Left cardiac atrium (tissue), 4 donors: ENCODE data around the gene SMIM32. TPM values are rescaled to one million over a fixed set of nuclear protein-coding genes. Genes with fewer than 3 reads are reported as not detected.

Experiments
- ATAC-seq, 2 donors: fragments of 200-7000 bp; cut with Tn5 transposase; one replicate each; pipeline ENCODE4 v1.9.1; 2020; ENCODE audit warnings: mild to moderate bottlenecking in 2 of 2, moderate library complexity in 2 of 2
- DNase-seq: peaks from one replicate; pipeline ENCODE4 v3.0.0-alpha.2; 2020
- intact Hi-C, 2 donors: fragments of 100-400 bp; cut with DNase I; formaldehyde crosslinking; loops; one replicate each; pipeline versions ENCODE4 v1.14.1 to v1.15.1; 2022 to 2023
- total RNA-seq, 2 donors: library from RNA; stranded (reverse); fragmentation: NEBNext Ultra II Directional; extraction: Animal tissue kit (Norgen Biotek cat#: 25700); gene quantifications; one replicate each; pipeline ENCODE4 v1.2.1, GENCODE V29; 2021
- donor health status: DM: no; HTN: yes; CAD: no.
- donor health status: DM: no; HTN: yes; CAD: no; lungs with severe emphysema.
- donor health status: DM: yes; HTN: yes; CAD: no.
- donor health status: Dilated cardiomyopathy.

The SMIM32 gene
- total RNA-seq, 2 donors from 2014 or later, result not detected

- intact Hi-C loops, result loop anchor here (5.0 to 10.0 kb wide), 3 partner anchors 265 to 645 kb away; no protein-coding TSS in a partner anchor
- ATAC-seq (no peak), DNase-seq (no peak)
These were observed 17.3 kb upstream of the SMIM32 start for GRCh38 chr5:136210259-136210658.

GRCh38 chr5:136209346-136209910 is 16.5 kb upstream of the SMIM32 start:
- DNase-seq (no peak), ATAC-seq (no peak)
- intact Hi-C loops, result no loop called here

DNA sequence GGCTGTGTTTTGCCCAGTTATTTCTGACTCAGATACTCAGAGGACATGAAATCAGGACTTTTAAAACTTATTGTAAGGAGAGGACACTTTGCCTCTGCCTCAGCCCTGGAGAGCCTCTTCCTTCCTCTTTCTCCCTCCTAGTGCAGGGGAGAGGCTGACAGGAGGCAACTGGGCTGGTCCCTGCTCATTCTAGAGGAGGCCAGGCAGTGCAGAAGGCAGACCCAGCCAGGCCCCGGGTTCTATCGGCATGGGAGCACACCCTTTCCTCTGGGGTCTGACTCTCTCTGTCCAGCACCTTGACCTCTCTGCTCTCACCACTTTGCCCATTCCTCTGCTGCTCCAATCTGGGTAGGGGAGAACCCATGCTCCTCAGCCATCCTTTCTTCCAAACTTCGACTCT is 16.0 kb upstream of the SMIM32 start:
- no peak for DNase-seq
- intact Hi-C loops, result no loop called here
- ATAC-seq, result no peak

DNA sequence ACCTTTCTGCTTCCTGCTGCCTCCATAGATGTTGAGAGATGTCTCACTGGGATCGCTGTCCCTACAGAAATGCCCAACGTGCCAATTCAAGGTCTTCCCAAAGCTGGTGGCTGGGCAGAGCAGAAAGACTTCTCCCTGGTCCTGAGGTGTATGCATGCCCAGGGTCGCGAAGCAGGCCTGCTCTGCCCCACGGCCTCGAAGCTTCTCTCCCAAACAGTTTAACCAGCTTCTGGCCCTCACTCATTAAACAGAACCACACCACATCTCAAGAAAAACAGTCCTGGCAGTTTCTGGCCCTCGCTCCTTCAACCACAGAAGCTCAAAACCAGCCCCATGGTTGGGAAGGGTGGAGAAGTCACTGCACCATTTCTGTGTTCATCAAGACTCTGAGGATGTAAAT is 14.7 kb upstream of the SMIM32 start:
- ATAC-seq (no peak), DNase-seq (no peak)
- intact Hi-C loops, result no loop called here

GRCh38 chr5:136206361-136206760 is 13.4 kb upstream of the SMIM32 start:
- ATAC-seq (no peak), DNase-seq (no peak)
- intact Hi-C loops, result no loop called here

DNA sequence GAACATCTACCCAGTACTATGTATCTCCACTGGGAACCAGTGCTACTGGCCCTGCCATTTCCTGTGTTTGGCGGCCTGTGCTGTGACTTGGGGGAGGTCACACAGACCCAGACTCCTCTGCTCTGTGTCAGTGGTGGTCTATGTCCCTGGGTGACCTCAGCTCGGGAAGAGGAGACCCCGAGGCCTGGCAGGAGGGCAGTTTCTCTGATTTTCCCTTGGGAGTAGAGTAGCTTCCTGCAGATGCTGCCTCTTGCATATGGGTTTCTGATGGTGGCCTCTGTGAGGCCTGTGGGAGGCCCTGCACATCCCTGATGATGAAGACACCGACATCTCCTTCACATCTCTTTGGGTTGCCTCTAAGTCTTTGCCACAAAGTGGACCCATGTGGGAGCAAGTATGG is 13.0 kb upstream of the SMIM32 start:
- DNase-seq (no peak), ATAC-seq (no peak)
- intact Hi-C loops, result no loop called here

GRCh38 chr5:136205061-136205702 is 12.2 kb upstream of the SMIM32 start:
- intact Hi-C loops, result no loop called here
- DNase-seq, result no peak

DNA sequence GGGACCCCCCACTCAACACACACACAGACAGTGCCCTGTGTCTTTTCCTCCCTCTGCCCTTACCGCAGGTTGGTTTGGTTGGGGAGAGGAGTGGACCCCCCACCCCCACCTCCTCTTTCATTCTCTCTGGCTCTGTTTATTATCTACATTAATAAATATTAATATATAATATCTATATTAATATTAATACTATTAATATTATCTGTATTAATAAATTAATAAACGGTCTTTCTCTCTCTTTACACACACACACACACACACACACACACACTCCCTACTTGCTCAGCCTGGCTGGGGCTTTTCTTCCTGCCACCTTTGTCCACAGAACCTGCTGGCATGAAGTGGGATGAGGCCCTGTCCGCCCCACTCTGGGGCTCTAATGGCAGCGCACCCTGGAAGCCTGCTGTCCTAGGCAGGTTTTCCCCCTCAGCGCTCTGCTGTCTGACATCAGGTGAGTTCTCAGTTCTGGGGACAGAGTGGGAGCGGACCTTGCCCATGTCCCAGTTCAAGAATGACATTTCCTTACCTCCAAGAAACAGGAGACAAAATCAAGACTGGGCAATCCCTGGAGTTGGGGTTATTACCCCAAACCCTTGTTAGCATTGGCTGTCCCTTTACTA is 10.5 kb upstream of the SMIM32 start:
- no peak for DNase-seq
- intact Hi-C loops, result no loop called here
- ATAC-seq, result no peak

More at GRCh38 chr5:136205061-136205702, 12.2 kb upstream of the SMIM32 start:
- no peak for ATAC-seq

DNA sequence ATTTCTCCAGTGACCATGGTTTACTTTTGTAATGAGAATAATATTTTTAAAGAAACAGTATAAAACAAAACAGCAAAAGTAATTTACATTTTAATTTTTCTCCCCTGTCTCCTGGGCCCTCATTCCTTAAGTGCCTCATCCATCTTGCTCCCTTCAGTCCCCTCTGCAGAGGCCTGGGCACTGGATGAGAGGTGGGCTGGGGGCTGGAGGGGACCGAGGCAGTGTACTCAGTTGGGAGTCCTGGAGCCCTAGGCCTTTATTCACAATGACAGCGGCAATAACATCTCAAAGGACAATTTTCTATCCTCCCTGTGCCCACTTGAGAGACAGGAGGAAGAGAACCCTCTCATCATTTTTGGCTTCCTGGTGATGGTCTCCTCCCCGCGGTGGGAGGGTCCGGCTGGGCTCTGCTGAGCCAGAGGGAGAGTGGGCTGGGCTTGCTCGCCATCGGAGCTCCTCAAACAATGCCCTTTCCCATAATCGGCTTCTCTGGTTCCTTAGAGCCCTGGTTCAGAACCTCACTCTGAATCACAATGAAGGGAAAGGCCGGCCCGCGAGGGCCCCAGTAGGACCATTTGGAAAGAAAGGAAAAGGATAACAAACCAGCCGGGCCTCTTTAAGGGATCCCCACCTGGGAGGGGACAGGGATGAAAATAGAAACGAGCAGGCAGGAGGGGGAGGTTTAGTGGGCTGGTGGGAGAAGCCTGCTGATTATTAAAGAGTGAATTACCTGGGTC is 9.7 kb upstream of the SMIM32 start:
- ATAC-seq, result no peak
- no peak for DNase-seq
- intact Hi-C loops, result no loop called here

DNA sequence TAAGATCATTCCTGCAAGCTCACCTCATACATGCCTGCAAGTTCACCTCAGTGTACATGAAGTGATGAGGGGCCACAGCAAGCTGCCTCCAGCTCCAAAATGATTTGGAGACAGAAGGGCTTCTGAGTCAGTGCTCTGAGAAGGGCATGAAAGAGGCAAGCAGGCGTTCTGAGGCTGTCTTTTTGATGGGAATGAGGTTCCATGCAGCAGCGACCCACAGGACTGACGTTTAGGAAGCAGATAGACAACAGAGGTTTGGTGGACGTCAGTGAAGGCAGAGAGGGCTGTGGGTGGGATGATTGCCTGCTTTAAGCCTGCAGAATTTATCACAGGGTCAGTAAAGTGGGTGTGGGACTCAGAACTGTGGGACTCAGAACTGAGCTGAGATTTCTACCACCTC is 8.9 kb upstream of the SMIM32 start:
- intact Hi-C loops, result no loop called here
- DNase-seq (no peak), ATAC-seq (no peak)

DNA sequence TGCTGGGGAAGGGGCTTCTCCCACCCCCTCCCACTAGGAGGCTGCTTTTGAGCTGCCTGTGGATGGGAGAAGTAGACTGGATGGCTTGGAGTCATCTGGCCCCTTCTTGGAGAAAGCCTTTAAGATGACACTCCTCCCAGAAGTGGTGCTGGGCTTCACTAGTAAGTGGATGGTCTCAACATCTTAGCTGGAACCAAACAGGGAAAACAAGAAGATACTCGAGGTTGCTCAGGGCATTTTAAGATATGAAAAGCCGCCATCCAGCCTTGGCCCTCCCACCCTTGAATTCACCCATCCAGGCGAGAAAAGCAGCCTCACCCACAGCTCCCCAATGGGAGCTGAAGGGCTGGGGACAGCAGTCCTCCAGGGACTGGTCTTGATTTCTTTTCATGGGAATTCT is 7.8 kb upstream of the SMIM32 start:
- intact Hi-C loops, result no loop called here
- no peak for ATAC-seq
- DNase-seq, result no peak

DNA sequence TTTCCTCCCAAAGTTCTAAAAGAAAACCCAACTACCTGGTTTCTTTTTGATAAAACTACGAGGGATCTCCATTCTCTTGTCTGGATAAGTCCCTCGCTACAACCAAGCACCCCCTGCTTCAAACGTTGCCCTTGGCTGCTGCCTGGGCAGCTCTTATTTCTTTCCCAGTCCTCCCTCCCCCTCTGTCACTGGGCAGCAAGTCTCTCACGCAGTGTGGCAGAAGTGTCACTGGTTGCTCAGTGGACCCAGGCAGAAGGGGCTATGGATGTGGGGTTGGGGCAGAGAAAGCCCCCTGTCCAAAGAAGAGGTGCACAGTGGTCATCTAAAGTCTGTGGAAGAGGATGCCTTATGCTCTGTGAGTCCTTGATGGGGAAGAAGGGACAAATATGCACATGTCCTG is 7.2 kb upstream of the SMIM32 start:
- intact Hi-C loops, result no loop called here
- no peak for DNase-seq
- no peak for ATAC-seq

DNA sequence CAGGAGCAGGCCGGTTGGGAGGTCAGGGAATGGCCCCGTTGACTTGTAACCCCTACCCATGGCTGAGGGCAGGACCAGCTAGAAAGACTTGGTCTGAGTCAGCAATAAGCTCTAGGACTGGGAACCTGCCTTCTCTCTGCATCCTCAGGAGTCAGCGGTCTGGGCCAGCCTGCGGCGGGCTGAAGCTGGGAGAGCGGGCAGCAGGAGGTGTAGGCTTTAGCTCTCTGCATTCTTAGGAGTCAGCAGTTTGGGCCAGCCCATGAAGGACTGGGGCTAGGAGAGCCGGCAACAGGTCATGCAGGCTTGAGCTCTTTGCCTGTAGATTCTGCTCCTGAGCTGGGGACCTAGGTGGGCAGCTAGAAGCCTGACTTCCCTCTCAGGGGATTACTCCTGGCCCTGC is 6.4 kb upstream of the SMIM32 start:
- intact Hi-C loops, result no loop called here
- no peak for ATAC-seq
- no peak for DNase-seq

DNA sequence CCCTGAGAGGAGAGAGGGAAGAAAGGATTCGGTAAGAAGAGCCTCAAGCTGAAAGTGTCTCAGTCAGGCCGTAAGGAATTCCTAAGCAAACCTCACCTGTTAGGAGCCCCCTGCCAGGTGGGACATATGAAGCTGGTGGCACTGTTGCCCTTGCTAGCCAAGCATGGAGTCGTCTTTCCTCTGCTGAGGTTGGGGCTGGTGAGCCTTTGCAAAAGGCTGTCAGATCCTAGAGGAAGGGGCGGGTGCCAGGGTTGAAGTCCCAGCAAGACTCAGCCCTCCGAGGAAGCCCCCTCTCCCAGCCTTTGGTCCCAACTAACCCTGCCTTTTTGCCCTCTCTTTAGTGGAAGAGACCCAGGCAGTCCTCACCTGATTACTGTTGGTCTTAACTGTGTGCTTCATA is 5.5 kb upstream of the SMIM32 start:
- no peak for ATAC-seq

GRCh38 chr5:136197462-136198142 is 4.6 kb upstream of the SMIM32 start:
- DNase-seq, result no peak
- ATAC-seq, result no peak
- intact Hi-C loops, result no loop called here

More for the DNA sequence above, 5.5 kb upstream of the SMIM32 start:
- DNase-seq, result no peak
- intact Hi-C loops, result no loop called here

DNA sequence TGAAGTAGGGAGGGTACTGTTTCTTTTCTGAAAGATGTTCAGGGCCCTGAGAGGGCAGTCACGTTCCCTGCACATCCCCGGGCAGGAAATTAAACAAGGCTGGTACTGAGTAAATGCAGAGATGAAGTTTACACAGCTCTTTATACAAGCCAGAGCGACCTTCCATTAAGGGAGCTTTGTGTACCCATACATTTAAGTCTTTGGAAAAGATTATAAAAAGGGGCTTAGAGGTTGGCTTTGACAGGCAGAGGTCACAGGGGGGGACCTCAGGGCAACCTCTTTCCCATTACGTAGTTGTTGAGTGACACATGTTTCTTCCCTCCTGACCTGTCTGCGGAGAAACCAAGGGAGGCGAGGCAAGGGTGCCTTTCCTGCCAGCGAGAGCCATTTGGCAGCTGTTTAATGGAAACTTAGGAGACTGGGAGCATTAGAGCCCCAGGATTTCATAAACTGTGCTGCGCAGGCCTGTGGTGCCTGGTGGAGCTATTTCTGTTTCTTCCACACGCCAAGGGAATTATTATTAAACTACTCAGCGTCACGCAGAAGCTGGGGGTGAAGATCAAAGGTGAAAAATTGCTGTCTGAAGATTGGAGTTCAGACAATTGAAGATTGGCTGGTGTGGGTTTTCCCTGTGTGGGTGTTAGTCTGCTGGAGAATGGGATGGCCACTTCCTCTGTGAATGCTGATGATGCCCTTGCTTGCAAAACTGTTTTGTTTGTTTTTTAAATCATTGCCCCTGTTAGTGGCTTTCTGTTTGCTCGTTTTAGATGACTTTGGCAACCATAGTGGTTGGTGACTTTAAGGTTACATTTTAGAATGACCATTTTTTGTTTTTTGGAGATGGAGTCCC is 3.2 kb upstream of the SMIM32 start:
- DNase-seq, result no peak
- intact Hi-C loops, result no loop called here
- ATAC-seq, result no peak

GRCh38 chr5:136194576-136194975 is 1.6 kb upstream of the SMIM32 start:
- ATAC-seq (no peak), DNase-seq (no peak)
- intact Hi-C loops, result no loop called here

DNA sequence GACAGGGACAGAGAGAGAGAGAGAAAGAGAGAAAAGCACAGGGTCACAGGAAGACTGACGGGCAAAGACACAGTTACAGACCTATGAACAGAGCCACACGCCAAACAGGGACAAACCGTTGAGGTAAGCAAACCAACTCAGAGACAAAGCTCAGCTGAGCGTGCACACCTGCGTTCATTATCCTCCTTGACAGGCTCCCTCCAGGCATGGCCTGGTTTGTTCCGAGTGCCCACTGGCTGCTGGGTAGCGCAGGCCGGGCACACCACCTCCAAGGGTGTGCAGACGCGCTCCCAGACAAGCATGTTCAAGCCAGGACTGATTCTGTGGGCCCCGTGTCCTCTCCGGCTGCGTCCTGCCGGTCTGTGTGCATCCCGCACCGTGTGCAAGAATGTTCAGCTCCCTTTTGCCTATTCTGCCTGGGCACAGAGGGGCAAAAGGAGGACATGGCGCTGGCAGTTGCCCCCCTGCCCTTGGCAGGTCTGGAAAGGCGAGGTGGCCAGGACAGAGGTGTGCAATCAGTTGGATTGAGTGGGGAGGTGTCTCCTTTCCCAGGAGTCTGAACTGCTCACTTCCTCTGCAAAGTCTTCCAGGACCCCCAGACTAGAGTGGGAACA is 467 bp upstream of the SMIM32 start:
- ATAC-seq, result no peak
- intact Hi-C loops, result no loop called here
- no peak for DNase-seq
